Endodermal cell (in vitro differentiated cells): ENCODE measurements around the gene ZRSR2. TPM values are rescaled to one million over a fixed set of nuclear protein-coding genes. Genes with fewer than 3 reads are reported as not detected.

ENCODE experiments used
- DNase-seq: peaks from one replicate; pipeline ENCODE4 v3.0.0-alpha.2; 2017
- H3K27ac ChIP-seq: 2 replicates; pipeline ENCODE4 v1.5.1; 2013; ENCODE audit warnings: mild to moderate bottlenecking, low read depth, low read length, moderate library complexity
- H3K27me3 ChIP-seq: 2 replicates; pipeline ENCODE4 v1.6.1; 2013; ENCODE audit warnings: mild to moderate bottlenecking, low read length, moderate library complexity; ENCODE audit not compliant: insufficient read depth, control insufficient read depth, poor library complexity, severe bottlenecking
- H3K36me3 ChIP-seq: 2 replicates; pipeline ENCODE4 v1.7.0; 2013; ENCODE audit warnings: mild to moderate bottlenecking, low read length, moderate library complexity; ENCODE audit not compliant: control insufficient read depth, insufficient read depth
- H3K4me1 ChIP-seq: one replicate; pipeline ENCODE4 v1.7.0; 2013; ENCODE audit warnings: low read length; ENCODE audit not compliant: control insufficient read depth, insufficient read depth
- H3K4me3 ChIP-seq: 2 replicates; pipeline ENCODE4 v1.5.1; 2013; ENCODE audit warnings: mild to moderate bottlenecking, low read length, moderate library complexity
- H3K9ac ChIP-seq: 2 replicates; pipeline ENCODE4 v1.6.1; 2013; ENCODE audit warnings: mild to moderate bottlenecking, low read length, moderate library complexity; ENCODE audit not compliant: poor library complexity, severe bottlenecking; ENCODE audit errors: extremely low read depth
- H3K9me3 ChIP-seq: 2 replicates; pipeline ENCODE4 v1.6.1; 2013; ENCODE audit warnings: mild to moderate bottlenecking, low read length, moderate library complexity; ENCODE audit not compliant: control insufficient read depth
- H3K27ac Mint-ChIP-seq: 2 replicates; pipeline ENCODE4 v1.8.0; 2020; ENCODE audit warnings: mixed read lengths
- H3K27me3 Mint-ChIP-seq: 2 replicates; pipeline ENCODE4 v1.8.0; 2021; ENCODE audit warnings: mild to moderate bottlenecking, mixed read lengths; ENCODE audit not compliant: insufficient read depth
- H3K36me3 Mint-ChIP-seq: 2 replicates; pipeline ENCODE4 v1.8.0; 2020; ENCODE audit warnings: low read depth, mixed read lengths
- H3K4me1 Mint-ChIP-seq: 2 replicates; pipeline ENCODE4 v1.8.0; 2020; ENCODE audit warnings: mixed read lengths
- H3K4me3 Mint-ChIP-seq: 2 replicates; pipeline ENCODE4 v1.8.0; 2020; ENCODE audit warnings: mild to moderate bottlenecking, moderate library complexity, mixed read lengths
- H3K9me3 Mint-ChIP-seq: 2 replicates; pipeline ENCODE4 v1.8.0; 2020; ENCODE audit warnings: mild to moderate bottlenecking, mixed read lengths
- WGBS, 2 experiments: methylation state at CpG; one replicate each; pipeline versions ENCODE4 v1.1.5 to v1.1.7; 2013; ENCODE audit warnings: missing lambda C conversion rate in 2 of 2, mixed read lengths in 1 of 2; ENCODE audit not compliant: insufficient coverage in 1 of 2, insufficient read length in 1 of 2; 5-methylcytosine and 5-hydroxymethylcytosine counted together
- total RNA-seq, 2 donors: library from RNA; stranded (reverse); fragmentation: NEBNext Ultra II Directional in 1 of 2; extraction: Animal tissue kit (Norgen Biotek cat#: 25700) in 1 of 2; gene quantifications; 2 replicates in 1 of 2; 3 replicates in 1 of 2; pipeline ENCODE4 v1.2.1, GENCODE V29; 2021
- TF ChIP-seq, protein P1 (sequence below): fragments of 200-600 bp; sonication (generic); conservative IDR thresholded peaks from 2 replicates; pipeline ENCODE4 v1.5.0; 2021; ENCODE audit warnings: antibody characterized with exemption, mild to moderate bottlenecking

ZRSR2 gene
- total RNA-seq, 2 donors from 2014 or later, result 7.3 to 18.1 TPM

DNA sequence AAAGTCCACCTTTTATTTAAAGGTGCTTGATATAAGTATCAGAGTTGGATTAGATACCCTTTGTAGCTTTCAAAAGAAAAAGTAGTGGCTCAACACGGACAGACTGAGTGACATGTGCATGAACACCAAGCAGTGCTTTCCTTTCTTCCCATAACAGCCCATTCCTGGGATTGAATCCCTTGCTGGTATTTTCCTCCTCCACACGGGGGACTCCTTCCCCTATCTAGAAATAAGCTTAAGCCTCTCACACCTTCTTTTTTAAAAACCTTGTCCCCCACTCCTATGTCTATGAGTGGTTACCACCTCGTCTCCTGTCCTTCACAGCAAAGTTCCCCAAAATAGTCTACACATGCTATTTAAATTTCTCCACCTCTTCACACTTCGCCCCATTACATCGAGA, 59.3 kb downstream of the ZRSR2 start:
- Mint-ChIP-seq H3K27ac (no peak overlapping the region), H3K27me3 (no peaks in the 10 kb centered on the region), H3K4me1 (peaks cover 51% of the 10 kb centered on the region), H3K9me3 (no peaks in the 10 kb centered on the region), H3K36me3 (peaks cover 61% of the 10 kb centered on the region), H3K4me3 (peak overlapping the region; percentile 0)
- DNase-seq, result peak; percentile 55
- Histone ChIP-seq H3K27me3 (no peaks in the 10 kb centered on the region), H3K9ac (no peak overlapping the region), H3K4me3 (peak overlapping the region; percentile 74), H3K9me3 (no peaks in the 10 kb centered on the region), H3K27ac (no peak overlapping the region), H3K4me1 (peaks cover 6% of the 10 kb centered on the region), H3K36me3 (peaks cover 66% of the 10 kb centered on the region)
- WGBS, 2 experiments, result 46% methylated on average over 5 of the region's 5 CpGs; no CpG with 5 or more reads in 1 of the 2 experiments
- TF ChIP-seq, protein P1, sequence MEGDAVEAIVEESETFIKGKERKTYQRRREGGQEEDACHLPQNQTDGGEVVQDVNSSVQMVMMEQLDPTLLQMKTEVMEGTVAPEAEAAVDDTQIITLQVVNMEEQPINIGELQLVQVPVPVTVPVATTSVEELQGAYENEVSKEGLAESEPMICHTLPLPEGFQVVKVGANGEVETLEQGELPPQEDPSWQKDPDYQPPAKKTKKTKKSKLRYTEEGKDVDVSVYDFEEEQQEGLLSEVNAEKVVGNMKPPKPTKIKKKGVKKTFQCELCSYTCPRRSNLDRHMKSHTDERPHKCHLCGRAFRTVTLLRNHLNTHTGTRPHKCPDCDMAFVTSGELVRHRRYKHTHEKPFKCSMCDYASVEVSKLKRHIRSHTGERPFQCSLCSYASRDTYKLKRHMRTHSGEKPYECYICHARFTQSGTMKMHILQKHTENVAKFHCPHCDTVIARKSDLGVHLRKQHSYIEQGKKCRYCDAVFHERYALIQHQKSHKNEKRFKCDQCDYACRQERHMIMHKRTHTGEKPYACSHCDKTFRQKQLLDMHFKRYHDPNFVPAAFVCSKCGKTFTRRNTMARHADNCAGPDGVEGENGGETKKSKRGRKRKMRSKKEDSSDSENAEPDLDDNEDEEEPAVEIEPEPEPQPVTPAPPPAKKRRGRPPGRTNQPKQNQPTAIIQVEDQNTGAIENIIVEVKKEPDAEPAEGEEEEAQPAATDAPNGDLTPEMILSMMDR, result peak; percentile 80

DNA sequence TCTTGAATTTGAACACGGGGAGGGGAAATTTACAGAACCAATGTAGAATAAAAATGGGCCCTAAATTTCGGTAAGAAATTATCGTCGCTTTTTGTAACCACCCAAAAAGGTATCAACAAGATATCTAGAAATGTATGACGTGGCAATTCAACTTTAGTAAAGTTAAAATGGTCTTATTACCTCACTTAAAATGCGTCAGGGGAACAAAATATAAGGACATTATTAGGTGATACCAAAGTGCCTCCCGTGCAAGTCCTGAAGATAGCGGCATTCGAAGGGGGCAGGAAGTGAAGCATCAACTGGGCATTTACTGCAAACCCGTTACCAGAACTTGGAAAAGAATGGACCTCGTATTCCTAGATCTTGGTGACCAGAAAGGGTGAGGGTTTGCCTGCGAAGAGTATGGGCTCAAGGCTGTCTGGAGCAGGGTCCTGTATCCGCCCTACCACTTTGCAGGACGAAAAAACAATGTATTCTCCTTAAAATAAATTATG, 63.3 kb downstream of the ZRSR2 start:
- peak overlapping the region; percentile 69 for H3K9ac ChIP-seq
- no peaks in the 10 kb centered on the region for H3K9me3 Mint-ChIP-seq
- H3K4me3 ChIP-seq, result peak overlapping the region; percentile 97
- DNase-seq, result peak; percentile 52
- H3K4me1 Mint-ChIP-seq, result peaks cover 53% of the 10 kb centered on the region
- H3K36me3 ChIP-seq, result peaks cover 26% of the 10 kb centered on the region
- no peak overlapping the region for H3K27ac ChIP-seq
- H3K9me3 ChIP-seq, result no peaks in the 10 kb centered on the region
- peaks cover 4% of the 10 kb centered on the region for H3K27me3 Mint-ChIP-seq
- WGBS, 2 experiments, result 0 to 1% methylated on average over 7 to 11 of the region's 14 CpGs
- peak overlapping the region; percentile 3 for H3K27ac Mint-ChIP-seq
- H3K4me3 Mint-ChIP-seq, result peak overlapping the region; percentile 90
- TF ChIP-seq, protein P1, result no peak
- no peaks in the 10 kb centered on the region for H3K27me3 ChIP-seq
- peaks cover 29% of the 10 kb centered on the region for H3K36me3 Mint-ChIP-seq
- H3K4me1 ChIP-seq, result peaks cover 7% of the 10 kb centered on the region

DNA sequence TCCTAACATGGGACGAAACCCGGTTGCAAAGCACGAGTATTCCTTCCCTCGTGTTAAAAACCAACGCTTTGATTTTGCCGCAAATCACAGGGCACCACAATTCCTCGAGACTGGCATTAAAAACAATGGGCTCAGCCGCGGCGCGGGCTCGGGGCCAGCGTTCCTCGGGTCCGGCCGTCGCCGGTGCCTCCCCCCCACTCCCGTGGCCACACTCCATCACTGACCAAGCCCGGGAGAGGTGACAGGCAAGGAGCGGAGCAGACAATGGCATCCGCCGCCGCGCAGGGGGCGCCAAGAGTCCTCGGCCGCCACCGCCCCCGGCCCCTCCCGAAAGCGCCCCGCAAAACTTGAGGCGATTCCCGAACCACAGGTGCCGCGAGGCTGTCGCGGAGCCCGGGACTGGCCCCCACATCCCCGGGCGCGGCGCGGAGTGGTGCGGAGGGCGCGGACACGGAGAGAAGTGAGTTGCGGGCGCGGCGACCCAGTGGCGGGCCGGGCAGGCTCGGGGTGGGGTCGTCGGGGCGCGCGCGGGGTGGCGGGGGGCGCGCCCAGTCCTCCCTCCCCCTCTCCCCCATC, 63.9 kb downstream of the ZRSR2 start:
- peak overlapping the region; percentile 90 for H3K4me3 Mint-ChIP-seq
- TF ChIP-seq, protein P1, result peak; percentile 68
- H3K9ac ChIP-seq, result peak overlapping the region; percentile 69
- DNase-seq, result peak; percentile 85
- WGBS, 2 experiments, result 0% methylated on average over 11 to 48 of the region's 65 CpGs
- peak overlapping the region; percentile 73 for H3K27ac ChIP-seq
- peak overlapping the region; percentile 97 for H3K4me3 ChIP-seq
- H3K27me3 Mint-ChIP-seq, result peaks cover 4% of the 10 kb centered on the region
- peak overlapping the region; percentile 3 for H3K27ac Mint-ChIP-seq
- H3K4me1 ChIP-seq, result peaks cover 7% of the 10 kb centered on the region
- H3K9me3 ChIP-seq, result no peaks in the 10 kb centered on the region
- H3K36me3 ChIP-seq, result peaks cover 24% of the 10 kb centered on the region
- peaks cover 26% of the 10 kb centered on the region for H3K36me3 Mint-ChIP-seq
- H3K9me3 Mint-ChIP-seq, result no peaks in the 10 kb centered on the region
- H3K4me1 Mint-ChIP-seq, result peaks cover 49% of the 10 kb centered on the region
- H3K27me3 ChIP-seq, result no peaks in the 10 kb centered on the region
